Measurements from ENCODE around the gene SCGB1D2. TPM values are rescaled to one million over a fixed set of nuclear protein-coding genes. Genes with fewer than 3 reads are reported as not detected.

SCGB1D2 gene
- not detected in 2 replicates for total RNA-seq (2011; cell fraction: chromatin; rRNA removed; ENCODE audit: low replicate concordance)
- total RNA-seq (2011; cell fraction: nucleolus; rRNA removed), result not detected in 2 replicates
- total RNA-seq (2011; cell fraction: nucleoplasm; rRNA removed), result not detected in 2 replicates
- total RNA-seq (2014; rRNA removed) (not detected in 2 replicates), total RNA-seq (2014; rRNA removed; fragmentation: Illumina TruSeq; extraction: Trizol) (not detected in 2 replicates), total RNA-seq (2015; rRNA removed; fragmentation: Illumina TruSeq; extraction: Trizol) (not detected in 2 replicates), total RNA-seq (2021) (not detected in 2 replicates), polyA plus RNA-seq (2011; rRNA removed) (not detected in 2 replicates), polyA plus RNA-seq (2014; fragmentation: Illumina TruSeq; extraction: Trizol) (not detected in 2 replicates), polyA plus RNA-seq (2014; fragmentation: Nextera tagmentation; extraction: Ambion mirVana) (not detected), polyA plus RNA-seq (2014; rRNA removed) (not detected in 2 replicates), polyA minus RNA-seq (2011; rRNA and poly(A)+ RNA removed) (not detected in 2 replicates), Bru-seq, nascent RNA (not detected), BruChase-seq, experiment 1, labeled RNA remaining after a 2-hour chase (not detected), BruChase-seq, experiment 2, labeled RNA remaining after a 6-hour chase (not detected)
- not detected in 2 replicates for polyA plus RNA-seq (2011; cell fraction: cytosol; rRNA removed)
- polyA plus RNA-seq (2011; cell fraction: nucleus; rRNA removed), result not detected in 2 replicates
- not detected in 2 replicates for polyA plus RNA-seq (2012)
- polyA minus RNA-seq (2011; cell fraction: cytosol; rRNA and poly(A)+ RNA removed), result not detected in 2 replicates
- polyA minus RNA-seq (2011; cell fraction: nucleus; rRNA and poly(A)+ RNA removed), result not detected in 2 replicates
- long read RNA-seq, experiment 1, result 0 reads
- long read RNA-seq, experiment 2, result 0 reads
- long read RNA-seq, experiment 3, result 0 reads

GRCh38 chr11:62242021-62242420 is at the start of gene SCGB1D2:
Gene SCGB1D2 (plus strand): TSS chr11:62242239. CDS start chr11:62242308, 69 bp downstream.
- no peaks in the 10 kb centered on the region for H3K4me1 ChIP-seq (replicated peaks in 1 of 2; ENCODE audit: control insufficient read depth in 2 of 2, insufficient read depth in 2 of 2, low read length in 2 of 2)
- in situ Hi-C loops (cut with MboI) (no loop called here), intact Hi-C loops (cut with micrococcal nuclease) (no loop called here)
- no peak within 1 kb of the TSS for H3K27ac ChIP-seq (ENCODE audit: extremely low read depth, low read depth, low read length)
- ChIA-PET CTCF (ENCODE audit: low intra/inter-chr PET ratio) (no interaction called here), POLR2A (interaction anchor here (0.6 to 1.1 kb wide), 4 partner anchors 18 to 65 kb away, joined by 3 to 5 read pairs (median 4); no protein-coding TSS in a partner anchor)
- H3K4me2 ChIP-seq (ENCODE audit: insufficient read depth, low read length), result no peak within 1 kb of the TSS
- WGBS (ENCODE audit: insufficient coverage, low coverage, missing lambda C conversion rate), result 0% methylated on average over 3 of the region's 3 CpGs
- no peak within 1 kb of the TSS for H3K9ac ChIP-seq (ENCODE audit: insufficient read depth in 1 of 2, low read depth in 2 of 2, low read length in 2 of 2)
- no TSS peak for BruUV-seq (replicated peaks)
- no peaks in the 10 kb centered on the region for H3K79me2 ChIP-seq (ENCODE audit: control insufficient read depth, insufficient read depth, low read length)
- no peak within 1 kb of the TSS for H2AFZ ChIP-seq (ENCODE audit: low read depth, low read length)
- FAIRE-seq (no peak), DNase-seq (ENCODE audit: extremely low read depth in 1 of 4, low spot score in 3 of 4) (no peak), ATAC-seq (no peak)
- no peaks in the 10 kb centered on the region for H3K36me3 ChIP-seq (ENCODE audit: control insufficient read depth, insufficient read depth, low read length)
- H3K9me3 ChIP-seq (replicated peaks; ENCODE audit: control insufficient read depth, insufficient read depth, low read depth, low read length), result no peaks in the 10 kb centered on the region
- H3K27me3 ChIP-seq (ENCODE audit: control insufficient read depth in 2 of 2, insufficient read depth in 2 of 2, low read length in 2 of 2), result peaks cover 0 to 21% of the 10 kb centered on the region in 2 experiments; a peak in 3 of 5 replicates
- no peak within 1 kb of the TSS for H3K4me3 ChIP-seq
- no peaks in the 10 kb centered on the region for H4K20me1 ChIP-seq (replicated peaks; ENCODE audit: control insufficient read depth, insufficient read depth, low read length)
- H3K9me1 ChIP-seq (ENCODE audit: control insufficient read depth, insufficient read depth, low read length), result no peaks in the 10 kb centered on the region
- TF ChIP-seq, protein P1, sequence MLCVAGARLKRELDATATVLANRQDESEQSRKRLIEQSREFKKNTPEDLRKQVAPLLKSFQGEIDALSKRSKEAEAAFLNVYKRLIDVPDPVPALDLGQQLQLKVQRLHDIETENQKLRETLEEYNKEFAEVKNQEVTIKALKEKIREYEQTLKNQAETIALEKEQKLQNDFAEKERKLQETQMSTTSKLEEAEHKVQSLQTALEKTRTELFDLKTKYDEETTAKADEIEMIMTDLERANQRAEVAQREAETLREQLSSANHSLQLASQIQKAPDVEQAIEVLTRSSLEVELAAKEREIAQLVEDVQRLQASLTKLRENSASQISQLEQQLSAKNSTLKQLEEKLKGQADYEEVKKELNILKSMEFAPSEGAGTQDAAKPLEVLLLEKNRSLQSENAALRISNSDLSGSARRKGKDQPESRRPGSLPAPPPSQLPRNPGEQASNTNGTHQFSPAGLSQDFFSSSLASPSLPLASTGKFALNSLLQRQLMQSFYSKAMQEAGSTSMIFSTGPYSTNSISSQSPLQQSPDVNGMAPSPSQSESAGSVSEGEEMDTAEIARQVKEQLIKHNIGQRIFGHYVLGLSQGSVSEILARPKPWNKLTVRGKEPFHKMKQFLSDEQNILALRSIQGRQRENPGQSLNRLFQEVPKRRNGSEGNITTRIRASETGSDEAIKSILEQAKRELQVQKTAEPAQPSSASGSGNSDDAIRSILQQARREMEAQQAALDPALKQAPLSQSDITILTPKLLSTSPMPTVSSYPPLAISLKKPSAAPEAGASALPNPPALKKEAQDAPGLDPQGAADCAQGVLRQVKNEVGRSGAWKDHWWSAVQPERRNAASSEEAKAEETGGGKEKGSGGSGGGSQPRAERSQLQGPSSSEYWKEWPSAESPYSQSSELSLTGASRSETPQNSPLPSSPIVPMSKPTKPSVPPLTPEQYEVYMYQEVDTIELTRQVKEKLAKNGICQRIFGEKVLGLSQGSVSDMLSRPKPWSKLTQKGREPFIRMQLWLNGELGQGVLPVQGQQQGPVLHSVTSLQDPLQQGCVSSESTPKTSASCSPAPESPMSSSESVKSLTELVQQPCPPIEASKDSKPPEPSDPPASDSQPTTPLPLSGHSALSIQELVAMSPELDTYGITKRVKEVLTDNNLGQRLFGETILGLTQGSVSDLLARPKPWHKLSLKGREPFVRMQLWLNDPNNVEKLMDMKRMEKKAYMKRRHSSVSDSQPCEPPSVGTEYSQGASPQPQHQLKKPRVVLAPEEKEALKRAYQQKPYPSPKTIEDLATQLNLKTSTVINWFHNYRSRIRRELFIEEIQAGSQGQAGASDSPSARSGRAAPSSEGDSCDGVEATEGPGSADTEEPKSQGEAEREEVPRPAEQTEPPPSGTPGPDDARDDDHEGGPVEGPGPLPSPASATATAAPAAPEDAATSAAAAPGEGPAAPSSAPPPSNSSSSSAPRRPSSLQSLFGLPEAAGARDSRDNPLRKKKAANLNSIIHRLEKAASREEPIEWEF (CRISPR knock-in tag; IDR thresholded peaks at IDR 0.05), result no peak
- TF ChIP-seq ZNF780A (CRISPR knock-in tag; IDR thresholded peaks at IDR 0.05), result no peak
- TF ChIP-seq ZNF586 (CRISPR knock-in tag; conservative IDR thresholded peaks at IDR 0.05), result no peak
- TF ChIP-seq PCBP2 (IDR thresholded peaks at IDR 0.05; ENCODE audit: low read depth, low read length, poor library complexity, severe bottlenecking), result no peak
- TF ChIP-seq GATAD2A (IDR thresholded peaks at IDR 0.05), result no peak
- TF ChIP-seq BMI1 (IDR thresholded peaks at IDR 0.05; ENCODE audit: low read length), result no peak
- TF ChIP-seq ZNF384 (IDR thresholded peaks at IDR 0.05; ENCODE audit: low read depth, low read length), result no peak
- no peak for TF ChIP-seq MXD1 (CRISPR knock-in tag; IDR thresholded peaks at IDR 0.05; ENCODE audit: borderline replicate concordance, poor library complexity, severe bottlenecking)
- no peak for TF ChIP-seq ZC3H8 (IDR thresholded peaks at IDR 0.05)
- TF ChIP-seq SNRNP70 (optimal IDR thresholded peaks at IDR 0.05; ENCODE audit: low read depth, low read length), result no peak
- no peak for TF ChIP-seq NCOA2 (IDR thresholded peaks at IDR 0.05; ENCODE audit: partially characterized antibody in 2 of 2)

Measured in K562 (cell line).